ENCODE results near the gene DNPH1. TPM values are rescaled to one million over a fixed set of nuclear protein-coding genes. Genes with fewer than 3 reads are reported as not detected.

Gene DNPH1
- total RNA-seq, 1 donor from 2014 or later, result 57.5 TPM

- no peak for DNase-seq
- no peak overlapping the region for H3K27ac Mint-ChIP-seq
Measured at GRCh38 chr6:43178951-43179830, 50.1 kb downstream of the DNPH1 start.

DNA sequence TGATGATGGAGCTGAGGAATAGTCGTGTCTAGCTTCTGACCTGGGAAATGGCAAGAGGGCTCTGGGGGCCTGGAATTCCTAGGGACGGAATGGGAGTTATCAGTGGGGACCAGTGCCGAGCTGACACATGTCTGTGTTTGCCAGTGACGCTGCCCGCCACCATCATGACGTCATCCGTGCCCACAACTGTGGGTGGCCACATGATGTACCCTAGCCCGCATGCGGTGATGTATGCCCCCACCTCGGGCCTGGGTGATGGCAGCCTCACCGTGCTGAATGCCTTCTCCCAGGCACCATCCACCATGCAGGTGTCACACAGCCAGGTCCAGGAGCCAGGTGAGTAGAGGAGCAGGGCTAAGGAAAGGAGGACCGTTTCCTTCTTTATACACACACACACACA, 51.1 kb downstream of the DNPH1 start:
- ChIA-PET CTCF (no interaction called here), POLR2A (interaction anchor here (0.6 to 0.7 kb wide), 2 partner anchors 164 to 618 kb away, joined by 3 to 5 read pairs; partner anchors contain the start of genes KLHDC3 and MEA1)
- Mint-ChIP-seq H3K36me3 (ENCODE audit: low read depth) (peaks cover 52% of the 10 kb centered on the region), H3K9me3 (no peaks in the 10 kb centered on the region), H3K4me1 (peaks cover 46% of the 10 kb centered on the region), H3K27me3 (no peaks in the 10 kb centered on the region), H3K27ac (no peak overlapping the region), H3K4me3 (no peak overlapping the region)
- intact Hi-C loops (cut with micrococcal nuclease), result no loop called here
- DNase-seq (no peak), ATAC-seq (ENCODE audit: low read depth) (no peak)
- TF ChIP-seq, protein P1, sequence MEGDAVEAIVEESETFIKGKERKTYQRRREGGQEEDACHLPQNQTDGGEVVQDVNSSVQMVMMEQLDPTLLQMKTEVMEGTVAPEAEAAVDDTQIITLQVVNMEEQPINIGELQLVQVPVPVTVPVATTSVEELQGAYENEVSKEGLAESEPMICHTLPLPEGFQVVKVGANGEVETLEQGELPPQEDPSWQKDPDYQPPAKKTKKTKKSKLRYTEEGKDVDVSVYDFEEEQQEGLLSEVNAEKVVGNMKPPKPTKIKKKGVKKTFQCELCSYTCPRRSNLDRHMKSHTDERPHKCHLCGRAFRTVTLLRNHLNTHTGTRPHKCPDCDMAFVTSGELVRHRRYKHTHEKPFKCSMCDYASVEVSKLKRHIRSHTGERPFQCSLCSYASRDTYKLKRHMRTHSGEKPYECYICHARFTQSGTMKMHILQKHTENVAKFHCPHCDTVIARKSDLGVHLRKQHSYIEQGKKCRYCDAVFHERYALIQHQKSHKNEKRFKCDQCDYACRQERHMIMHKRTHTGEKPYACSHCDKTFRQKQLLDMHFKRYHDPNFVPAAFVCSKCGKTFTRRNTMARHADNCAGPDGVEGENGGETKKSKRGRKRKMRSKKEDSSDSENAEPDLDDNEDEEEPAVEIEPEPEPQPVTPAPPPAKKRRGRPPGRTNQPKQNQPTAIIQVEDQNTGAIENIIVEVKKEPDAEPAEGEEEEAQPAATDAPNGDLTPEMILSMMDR (IDR thresholded peaks at IDR 0.05), result no peak

More at GRCh38 chr6:43178951-43179830, 50.1 kb downstream of the DNPH1 start:
- Mint-ChIP-seq H3K4me1 (peaks cover 46% of the 10 kb centered on the region), H3K4me3 (no peak overlapping the region), H3K9me3 (no peaks in the 10 kb centered on the region), H3K27me3 (no peaks in the 10 kb centered on the region), H3K36me3 (ENCODE audit: low read depth) (peaks cover 55% of the 10 kb centered on the region)
- TF ChIP-seq, protein P1 (IDR thresholded peaks at IDR 0.05), result no peak
- ATAC-seq (ENCODE audit: low read depth), result no peak
- ChIA-PET POLR2A (interaction anchor here (0.5 kb wide), 1 partner anchor 205 kb away, joined by 4 read pairs; no protein-coding TSS in a partner anchor), CTCF (no interaction called here)
- intact Hi-C loops (cut with micrococcal nuclease), result no loop called here

DNA sequence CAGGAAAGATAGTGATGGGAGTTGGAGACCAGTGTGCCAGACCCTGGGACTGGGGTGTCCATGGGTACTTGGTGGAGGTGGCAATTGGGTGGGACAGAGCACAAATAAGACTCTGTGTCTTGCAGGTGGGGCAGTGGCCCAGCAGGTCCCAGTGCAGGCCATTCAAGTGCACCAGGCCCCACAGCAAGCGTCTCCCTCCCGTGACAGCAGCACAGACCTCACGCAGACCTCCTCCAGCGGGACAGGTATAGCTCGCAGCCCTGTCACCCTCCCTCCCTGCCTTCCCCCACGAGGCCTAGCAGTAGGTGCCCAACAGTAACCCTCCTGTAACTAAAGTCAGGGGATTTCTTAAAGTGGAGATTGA, 52.9 kb downstream of the DNPH1 start:
- CTCF ChIA-PET, result interaction anchor here (0.6 kb wide), 1 partner anchor 272 kb away, joined by 3 read pairs; no protein-coding TSS in a partner anchor
- DNase-seq (no peak), ATAC-seq (ENCODE audit: low read depth) (no peak)
- Mint-ChIP-seq H3K9me3 (no peaks in the 10 kb centered on the region), H3K36me3 (ENCODE audit: low read depth) (peaks cover 55% of the 10 kb centered on the region), H3K4me3 (no peak overlapping the region), H3K27me3 (no peaks in the 10 kb centered on the region), H3K4me1 (peaks cover 45% of the 10 kb centered on the region), H3K27ac (no peak overlapping the region)
- intact Hi-C loops (cut with micrococcal nuclease), result no loop called here
- TF ChIP-seq, protein P1 (IDR thresholded peaks at IDR 0.05), result no peak
- POLR2A ChIA-PET, result interaction anchor here (1.5 kb wide), 1 partner anchor 48 kb away, joined by 4 read pairs; no protein-coding TSS in a partner anchor

DNA sequence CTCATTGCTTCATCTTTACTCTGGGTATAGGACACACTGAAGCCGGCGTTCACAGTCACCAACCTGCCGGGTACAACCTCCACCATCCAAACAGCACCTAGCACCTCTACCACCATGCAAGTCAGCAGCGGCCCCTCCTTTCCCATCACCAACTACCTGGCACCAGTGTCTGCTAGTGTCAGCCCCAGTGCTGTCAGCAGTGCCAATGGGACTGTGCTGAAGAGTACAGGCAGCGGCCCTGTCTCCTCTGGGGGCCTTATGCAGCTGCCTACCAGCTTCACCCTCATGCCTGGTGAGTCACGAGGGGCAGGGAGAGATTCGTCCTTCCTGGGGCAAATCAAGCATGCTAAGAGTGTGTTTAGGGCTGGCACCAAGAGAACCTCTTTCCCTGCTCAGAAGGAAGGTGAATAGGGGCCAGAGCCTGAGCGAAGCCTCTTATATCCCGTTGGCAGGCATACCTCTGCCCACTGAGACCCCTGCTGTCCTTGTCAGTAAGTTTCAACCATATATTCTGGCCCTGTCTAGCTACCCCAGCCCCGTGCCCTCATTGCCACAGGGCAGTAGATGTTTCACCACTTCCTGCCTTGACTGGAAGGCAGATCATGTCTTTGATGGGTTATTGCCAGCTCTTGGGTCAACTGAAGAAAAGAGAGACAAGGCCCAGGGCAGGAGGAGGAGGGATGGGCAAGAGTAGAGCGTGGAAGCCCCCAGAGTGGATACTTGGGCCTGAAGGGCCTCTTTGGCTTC, 53.4 kb downstream of the DNPH1 start:
- ChIA-PET POLR2A (interaction anchor here (0.6 to 1.6 kb wide), 4 partner anchors 44 to 228 kb away, joined by 3 to 10 read pairs (median 4); no protein-coding TSS in a partner anchor), CTCF (interaction anchor here (0.6 kb wide), 1 partner anchor 271 kb away, joined by 3 read pairs; no protein-coding TSS in a partner anchor)
- Mint-ChIP-seq H3K4me3 (no peak overlapping the region), H3K36me3 (ENCODE audit: low read depth) (peaks cover 53% of the 10 kb centered on the region), H3K27ac (peak overlapping the region; percentile 46), H3K27me3 (no peaks in the 10 kb centered on the region), H3K9me3 (no peaks in the 10 kb centered on the region), H3K4me1 (peaks cover 42% of the 10 kb centered on the region)
- TF ChIP-seq, protein P1 (IDR thresholded peaks at IDR 0.05), result no peak
- DNase-seq (no peak), ATAC-seq (ENCODE audit: low read depth) (no peak)
- intact Hi-C loops (cut with micrococcal nuclease), result loop anchor here (2.0 kb wide), 1 partner anchor 161 kb away; the partner anchor contains the start of gene KLHDC3

Other genes with a start within 250 kb of the DNPH1 start
- 26.7 and 26.8 TPM in 2 replicates for gene PPP2R5D, start 244.9 kb downstream of the DNPH1 start, total RNA-seq
- gene MEA1, start 215.5 kb downstream of the DNPH1 start, total RNA-seq, result 44.4 and 48.3 TPM in 2 replicates
- 36.4 and 36.7 TPM in 2 replicates for gene KLHDC3, start 215.2 kb downstream of the DNPH1 start, total RNA-seq
- 51.7 and 53.9 TPM in 2 replicates for gene RRP36, start 207.9 kb downstream of the DNPH1 start, total RNA-seq
- gene CUL7, start 175.6 kb downstream of the DNPH1 start, total RNA-seq, result 15.9 and 19.1 TPM in 2 replicates
- 43.9 and 47.8 TPM in 2 replicates for gene MRPL2, start 170.0 kb downstream of the DNPH1 start, total RNA-seq
- gene KLC4, start 169.8 kb downstream of the DNPH1 start, total RNA-seq, result 17.0 and 19.8 TPM in 2 replicates
- gene PTK7, start 153.2 kb downstream of the DNPH1 start, total RNA-seq, result 0.66 and 0.82 TPM in 2 replicates
- 35.9 and 37.8 TPM in 2 replicates for gene SRF, start 58.2 kb downstream of the DNPH1 start, total RNA-seq
- gene CUL9, start 47.3 kb downstream of the DNPH1 start, total RNA-seq, result 69.2 and 70.8 TPM in 2 replicates
- 0.02 and 0.13 TPM in 2 replicates for gene TTBK1, start 14.0 kb upstream of the DNPH1 start, total RNA-seq
- not detected in 2 replicates for gene SLC22A7, start 68.8 kb upstream of the DNPH1 start, total RNA-seq
- gene CRIP3, start 79.3 kb upstream of the DNPH1 start, total RNA-seq, result 42.2 and 49.9 TPM in 2 replicates
- 135 and 159 TPM in 2 replicates for gene ZNF318, start 140.2 kb upstream of the DNPH1 start, total RNA-seq
- 59.5 and 74.6 TPM in 2 replicates for gene ABCC10, start 198.1 kb upstream of the DNPH1 start, total RNA-seq
- gene DLK2, start 226.1 kb upstream of the DNPH1 start, total RNA-seq, result 1.4 TPM in 2 replicates
- 36.0 and 45.3 TPM in 2 replicates for gene TJAP1, start 248.1 kb upstream of the DNPH1 start, total RNA-seq